ENCODE measurements around the gene ATP1B3.
"Not testable (repeated sequence)": the region's sequence is repeated elsewhere in the genome, so short reads cannot be mapped to it uniquely, and the experiment has no call there.

ATP1B3 gene

DNA sequence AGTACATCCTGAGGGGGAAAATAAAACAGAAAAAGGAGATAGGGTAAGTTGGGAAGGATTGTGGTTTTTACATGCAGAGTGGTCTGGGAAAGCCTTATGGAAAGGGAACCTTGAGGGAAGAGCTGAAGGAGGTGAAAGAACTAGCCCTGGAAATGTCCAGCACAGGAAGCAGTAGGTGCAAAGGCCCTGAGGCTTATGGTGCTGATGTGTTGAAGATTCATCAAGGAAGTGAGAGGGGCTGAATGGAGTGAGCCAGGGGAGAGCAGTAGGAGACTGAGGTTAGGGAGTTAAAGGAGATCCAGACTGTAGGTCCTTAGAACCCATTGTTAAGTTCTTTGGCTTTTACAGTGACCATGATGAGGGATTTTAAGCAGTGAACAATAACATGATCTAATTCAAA lies 33.0 kb downstream of the ATP1B3 start:
- DNase-seq, result no peak

DNA sequence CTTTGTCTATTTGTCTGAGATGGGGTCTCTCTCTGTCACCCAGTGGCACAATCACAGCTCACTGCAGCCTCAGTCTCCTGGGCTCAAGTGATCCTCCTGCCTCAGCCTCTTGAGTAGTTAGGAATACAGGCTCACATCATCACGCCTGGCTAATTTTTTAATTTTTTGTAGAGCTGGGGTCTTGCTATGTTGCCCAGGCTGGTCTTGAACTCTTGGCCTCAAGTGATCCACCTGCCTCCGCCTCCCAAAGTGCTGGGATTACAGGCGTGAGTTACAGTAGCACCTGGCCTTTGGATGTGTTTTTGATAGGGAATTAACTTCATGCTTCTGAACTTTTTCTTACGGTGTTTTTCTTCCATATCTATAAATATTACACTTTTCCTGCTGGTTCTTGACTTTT lies 33.5 kb downstream of the ATP1B3 start:
- not testable (repeated sequence) for DNase-seq

DNA sequence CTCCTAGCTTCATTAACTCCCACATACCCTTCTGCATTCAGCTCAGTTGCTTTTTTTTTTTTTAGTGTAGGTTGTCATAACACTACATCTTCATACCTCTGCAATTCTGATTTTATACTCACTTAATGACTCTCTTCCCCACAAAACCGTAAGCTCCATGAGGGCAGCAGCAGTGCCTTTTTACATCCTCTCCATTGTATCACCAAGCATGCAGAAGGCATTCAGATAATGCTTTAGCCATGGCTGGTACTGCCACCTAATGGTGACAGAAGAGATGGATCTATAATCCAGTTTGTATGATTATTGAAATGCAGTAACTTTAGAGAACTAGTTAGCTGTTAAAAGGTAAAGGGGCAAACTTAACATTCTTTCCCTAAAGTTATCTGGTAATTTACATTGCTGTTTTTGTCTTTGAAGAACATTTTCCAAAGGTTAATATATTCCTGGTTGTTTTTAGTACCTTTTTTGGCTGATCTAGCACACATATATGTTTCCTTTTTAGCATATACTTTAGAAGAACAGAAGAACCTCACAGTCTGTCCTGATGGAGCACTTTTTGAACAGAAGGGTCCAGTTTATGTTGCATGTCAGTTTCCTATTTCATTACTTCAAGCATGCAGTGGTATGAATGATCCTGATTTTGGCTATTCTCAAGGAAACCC lies 36.8 kb downstream of the ATP1B3 start:
- peak; percentile 67 for DNase-seq

DNA sequence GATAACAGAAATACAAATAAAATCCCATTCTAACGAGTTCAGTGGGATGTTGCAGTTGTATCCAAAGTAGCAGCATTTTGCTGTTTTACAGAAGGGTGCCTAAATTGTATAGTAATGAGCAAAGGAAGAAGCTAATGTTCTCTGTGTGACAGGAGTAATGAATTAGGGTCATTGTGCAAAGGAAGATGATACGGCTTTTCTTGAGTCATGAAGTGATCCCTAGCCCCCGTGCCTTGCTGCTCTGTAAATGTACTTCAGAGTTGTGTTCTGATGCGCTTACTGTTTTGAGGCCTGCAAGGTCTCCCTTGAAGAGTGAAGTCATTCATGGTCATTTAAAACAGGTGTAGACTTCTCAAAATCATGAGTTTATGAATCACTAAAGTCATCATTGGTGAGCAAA lies 37.9 kb downstream of the ATP1B3 start:
- DNase-seq, result no peak

DNA sequence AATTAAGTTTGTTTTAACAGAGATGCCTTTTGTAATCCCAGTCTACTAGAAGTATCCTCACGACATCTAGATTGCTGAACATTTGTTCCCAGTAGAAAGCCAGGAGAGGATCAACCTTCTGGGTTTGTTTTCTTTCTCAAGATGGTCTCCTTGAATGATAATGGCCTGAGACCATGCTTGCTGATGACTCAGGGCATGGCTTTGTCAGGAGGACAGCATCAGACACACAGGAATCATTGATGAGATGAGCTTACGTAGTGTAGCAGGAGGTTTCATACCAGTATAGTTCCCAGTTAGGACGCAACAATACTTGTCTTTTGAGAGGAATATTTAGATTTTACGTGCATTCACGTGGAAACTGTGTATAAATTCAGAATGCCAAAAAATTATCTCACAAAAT lies 38.6 kb downstream of the ATP1B3 start:
- no peak for DNase-seq

DNA sequence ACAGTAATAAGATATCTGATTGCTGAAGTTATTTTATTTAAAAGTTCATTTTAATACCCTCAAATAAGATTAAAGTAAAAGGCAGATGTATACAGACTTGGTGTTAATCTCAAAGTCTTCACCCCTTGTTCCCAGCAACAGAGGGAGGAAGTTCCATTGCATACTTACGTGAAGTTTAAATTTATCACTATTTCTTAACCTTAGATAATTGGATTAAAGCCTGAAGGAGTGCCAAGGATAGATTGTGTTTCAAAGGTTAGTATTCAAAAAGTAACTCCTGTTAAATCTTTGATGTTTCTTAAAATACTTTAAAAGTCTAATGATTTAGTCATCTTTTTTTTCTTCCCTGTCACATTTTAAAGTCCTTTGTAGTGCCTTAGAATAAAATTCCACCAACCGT lies 39.3 kb downstream of the ATP1B3 start:
- no peak for DNase-seq

DNA sequence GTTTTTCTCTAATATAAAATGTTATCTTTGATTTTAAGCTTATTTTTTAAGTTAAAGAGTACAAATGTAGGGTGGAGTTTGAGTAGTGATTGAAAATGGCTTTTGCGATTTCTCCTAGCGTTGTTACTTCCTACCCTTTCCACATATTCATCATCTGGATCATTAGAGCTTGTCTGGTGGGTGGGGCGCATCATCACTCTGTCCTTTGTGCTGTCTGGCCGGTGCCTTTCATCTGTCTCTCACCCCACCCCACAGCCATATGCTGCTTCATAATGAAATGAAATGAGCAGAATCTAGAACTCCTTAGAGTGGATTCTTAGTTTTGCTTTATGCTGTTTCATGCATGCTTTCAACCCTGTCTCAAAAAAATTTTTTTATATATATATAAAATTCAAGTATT lies 44.3 kb downstream of the ATP1B3 start:
- DNase-seq, result no peak

DNA sequence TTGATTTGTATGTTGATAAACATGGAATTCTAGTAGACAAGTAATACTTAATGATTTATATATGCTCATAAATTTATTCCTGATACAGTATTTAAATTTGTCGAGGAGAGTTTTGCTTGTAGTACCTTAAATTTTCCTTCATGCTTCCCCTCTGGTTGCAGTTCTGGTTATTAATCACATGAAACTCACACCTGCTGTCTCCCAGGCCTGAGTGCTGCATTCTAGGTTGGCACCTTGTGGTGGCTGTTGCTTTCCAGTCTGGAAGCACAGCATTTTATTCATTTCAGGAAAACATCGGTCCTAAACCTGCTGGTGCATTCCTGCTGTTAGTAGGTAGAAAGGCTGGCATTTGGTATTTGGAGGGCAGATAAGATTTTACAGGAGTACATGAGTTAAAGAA lies 44.9 kb downstream of the ATP1B3 start:
- no peak for DNase-seq

DNA sequence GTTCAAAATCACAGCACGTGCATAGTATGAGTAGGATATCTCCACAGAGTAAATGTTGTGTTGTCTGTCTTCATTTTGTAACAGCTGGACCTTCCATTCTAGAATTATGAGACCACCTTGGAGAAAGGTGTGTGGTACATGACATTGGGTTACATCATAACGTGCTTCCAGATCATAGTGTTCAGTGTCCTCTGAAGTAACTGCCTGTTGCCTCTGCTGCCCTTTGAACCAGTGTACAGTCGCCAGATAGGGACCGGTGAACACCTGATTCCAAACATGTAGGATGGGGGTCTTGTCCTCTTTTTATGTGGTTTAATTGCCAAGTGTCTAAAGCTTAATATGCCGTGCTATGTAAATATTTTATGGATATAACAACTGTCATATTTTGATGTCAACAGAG lies 49.2 kb downstream of the ATP1B3 start:
- not testable (repeated sequence) for DNase-seq

DNA sequence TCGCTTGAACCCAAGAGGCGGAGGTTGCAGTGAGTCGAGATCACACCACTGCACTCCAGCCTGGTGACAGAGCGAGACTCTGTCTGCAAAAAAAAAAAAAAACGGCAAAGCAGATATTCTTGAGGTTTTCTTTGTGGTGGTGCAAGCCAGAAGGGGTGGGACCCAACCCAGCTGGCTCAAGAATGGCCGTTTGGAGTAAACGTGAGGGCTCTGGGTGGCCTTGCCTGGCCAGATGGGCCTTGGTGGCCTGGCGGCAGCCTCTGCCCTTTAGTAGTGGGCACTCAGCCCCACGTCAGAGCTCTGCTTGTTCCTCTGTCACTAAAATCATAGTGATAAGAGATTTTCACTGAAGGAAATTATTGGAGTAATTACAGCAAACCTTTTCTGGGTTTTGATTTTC lies 50.5 kb downstream of the ATP1B3 start:
- no peak for DNase-seq

DNA sequence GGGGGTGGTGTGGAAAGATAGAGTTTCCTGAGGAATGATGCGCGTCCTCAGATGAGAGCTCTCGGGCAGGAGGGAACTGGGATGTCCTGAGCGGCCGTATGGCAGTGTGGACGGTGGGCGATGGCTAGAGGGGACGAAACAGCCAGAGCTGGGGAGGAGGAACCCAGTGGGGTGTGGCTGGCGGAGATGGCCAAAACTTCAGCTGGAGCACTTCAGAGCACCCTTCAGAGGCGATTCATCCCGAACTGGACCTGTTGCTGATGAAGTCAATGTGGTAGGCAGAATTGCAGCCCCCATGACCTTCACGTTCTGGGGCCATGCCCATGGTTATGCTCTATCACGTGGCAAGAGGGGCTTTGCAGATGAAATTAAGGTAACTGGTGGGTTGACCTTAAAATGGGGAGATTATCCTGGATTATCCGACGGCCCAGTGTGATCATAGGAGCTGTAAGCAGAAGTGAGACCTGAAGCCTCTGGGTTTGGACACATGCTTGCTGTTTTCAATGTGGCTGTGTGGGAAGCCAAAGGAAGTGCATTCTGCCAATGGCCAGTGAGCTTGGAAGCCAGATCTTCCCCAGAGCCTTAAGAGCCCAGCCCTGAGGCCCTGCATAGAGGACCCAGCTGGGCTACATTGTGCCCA lies 52.3 kb downstream of the ATP1B3 start:
- no peak for DNase-seq

DNA sequence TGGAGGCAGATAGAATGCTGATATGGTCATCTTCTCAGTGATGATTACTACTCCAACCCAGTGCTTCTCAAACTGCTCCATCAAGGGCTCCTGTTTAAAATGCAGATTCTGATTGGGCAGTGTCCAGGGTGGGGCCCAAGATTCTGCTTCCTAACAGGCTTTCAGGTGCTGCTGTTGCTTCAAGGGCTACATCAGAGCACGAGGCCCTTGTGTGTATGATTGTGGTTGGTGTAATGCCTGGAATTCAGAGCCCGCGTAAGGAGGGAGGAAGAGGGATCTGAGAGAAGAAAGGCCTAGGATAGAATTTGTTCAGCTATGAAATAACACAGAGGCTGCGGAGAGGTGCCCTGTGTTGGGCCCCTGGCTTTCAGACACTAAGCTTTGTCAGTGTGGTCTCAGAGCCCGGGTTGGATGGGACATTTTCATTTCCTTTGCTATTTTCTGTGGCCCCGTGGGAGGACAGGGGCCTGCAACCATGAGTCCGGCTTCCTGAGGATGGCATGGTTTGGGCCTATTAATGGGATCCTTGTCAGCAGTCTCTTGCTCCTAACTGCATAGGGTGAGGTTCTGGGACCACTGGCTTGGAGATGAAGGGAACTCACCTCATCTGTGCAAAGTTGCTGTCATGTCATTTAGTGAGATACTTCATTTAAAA lies 53.0 kb downstream of the ATP1B3 start:
- no peak for DNase-seq

DNA sequence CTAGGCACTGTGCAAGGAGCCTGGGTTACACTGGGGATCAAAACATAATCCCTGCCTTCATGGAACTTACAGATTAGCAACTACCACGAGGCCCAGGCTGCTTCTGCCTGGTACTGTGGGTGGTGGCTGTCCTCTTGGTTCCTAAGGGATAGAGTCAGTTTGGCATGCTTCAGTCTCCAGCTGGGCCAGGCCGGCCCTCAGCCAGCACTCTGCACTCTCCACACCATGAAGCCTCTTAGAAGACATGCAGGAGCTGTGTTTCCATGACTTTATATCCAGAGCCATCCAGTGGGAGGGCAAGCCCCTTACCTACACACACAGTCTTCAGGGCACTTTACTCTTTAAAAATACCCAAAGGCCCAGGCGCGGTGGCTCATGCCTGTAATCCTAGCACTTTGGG lies 54.4 kb downstream of the ATP1B3 start:
- DNase-seq, result no peak

DNA sequence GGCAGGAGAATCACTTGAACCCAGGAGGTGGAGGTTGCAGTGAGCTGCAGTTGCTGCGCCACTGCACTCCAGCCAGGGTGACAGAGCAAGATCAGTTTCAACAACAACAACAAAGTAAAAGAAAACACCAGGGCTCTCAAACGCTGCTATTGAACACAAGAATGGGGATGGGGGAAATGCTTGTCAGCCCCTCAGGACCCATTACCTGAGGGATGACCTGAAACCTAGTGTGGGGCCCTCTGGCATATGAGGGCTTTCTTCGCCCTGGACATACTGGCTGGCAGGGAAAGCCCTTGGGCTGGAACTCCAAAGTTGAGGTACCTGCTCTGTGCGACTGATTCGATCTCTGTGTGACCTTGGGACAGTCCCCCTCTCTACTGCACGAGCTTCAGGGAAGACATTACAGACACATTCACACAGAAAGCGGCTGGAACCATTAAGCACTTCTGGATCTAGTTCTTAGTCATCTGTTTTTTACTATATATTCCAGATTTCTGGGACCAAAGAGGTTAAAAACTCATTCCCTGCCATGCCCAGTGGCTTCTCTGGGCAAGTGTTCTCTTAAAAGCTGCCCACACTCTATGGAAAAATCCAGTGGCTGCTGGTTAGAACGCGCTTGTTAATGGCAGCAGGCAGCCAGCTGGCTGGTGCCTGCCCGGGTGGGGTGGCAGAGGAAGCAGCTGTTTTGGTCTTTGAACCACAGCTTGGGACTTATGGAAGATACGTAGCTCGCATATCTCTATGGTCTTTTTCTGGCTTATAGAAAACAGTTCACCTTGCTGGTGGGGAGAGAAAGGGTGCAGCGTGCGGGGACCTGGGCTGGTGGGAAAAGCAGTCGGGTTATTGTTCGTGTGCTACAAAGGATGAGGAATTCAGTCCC lies 57.2 kb downstream of the ATP1B3 start:
- no peak for DNase-seq

DNA sequence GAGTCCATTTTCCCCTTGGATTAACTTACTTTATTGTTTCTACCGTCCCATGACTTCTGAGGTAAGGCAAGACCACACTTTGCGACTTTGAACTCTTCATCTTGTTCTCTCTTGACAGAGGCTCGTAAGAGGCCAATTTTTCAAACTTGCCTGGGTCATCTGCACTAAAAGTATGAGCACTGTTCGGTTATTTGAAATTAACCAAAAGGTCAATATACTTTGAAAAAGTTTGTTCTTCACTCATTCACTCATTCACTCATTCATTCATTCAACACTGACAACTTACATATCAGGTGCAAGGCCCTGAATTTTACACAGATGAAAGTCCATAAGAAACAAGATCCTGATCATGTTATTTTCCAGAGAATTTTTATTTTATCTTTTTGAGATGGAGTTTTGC lies 57.9 kb downstream of the ATP1B3 start:
- no peak for DNase-seq

DNA sequence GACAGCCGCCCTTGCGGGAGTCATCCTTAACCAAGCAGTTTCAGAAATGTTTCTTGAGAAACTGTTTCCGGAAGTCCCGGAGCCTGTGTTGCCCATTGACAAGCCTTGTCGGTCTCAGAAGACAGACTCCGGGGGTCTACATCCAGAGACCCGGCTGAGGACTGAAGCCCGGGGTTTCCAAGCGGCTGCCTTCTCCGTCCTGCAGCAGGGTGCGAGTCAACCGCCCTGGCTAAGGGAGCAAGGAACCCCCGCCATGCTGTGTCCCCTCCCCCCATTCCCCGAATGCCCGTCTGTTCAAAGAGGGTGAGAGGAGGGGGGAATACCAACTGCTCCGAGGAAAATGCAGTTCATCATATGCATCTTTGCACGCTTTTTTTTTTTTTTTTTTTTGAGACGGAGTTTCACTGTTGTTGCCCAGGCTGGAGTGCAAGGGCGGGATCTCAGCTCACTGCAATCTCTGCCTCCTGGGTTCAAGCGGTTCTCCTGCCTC lies 61.6 kb downstream of the ATP1B3 start:
- no peak for DNase-seq

DNA sequence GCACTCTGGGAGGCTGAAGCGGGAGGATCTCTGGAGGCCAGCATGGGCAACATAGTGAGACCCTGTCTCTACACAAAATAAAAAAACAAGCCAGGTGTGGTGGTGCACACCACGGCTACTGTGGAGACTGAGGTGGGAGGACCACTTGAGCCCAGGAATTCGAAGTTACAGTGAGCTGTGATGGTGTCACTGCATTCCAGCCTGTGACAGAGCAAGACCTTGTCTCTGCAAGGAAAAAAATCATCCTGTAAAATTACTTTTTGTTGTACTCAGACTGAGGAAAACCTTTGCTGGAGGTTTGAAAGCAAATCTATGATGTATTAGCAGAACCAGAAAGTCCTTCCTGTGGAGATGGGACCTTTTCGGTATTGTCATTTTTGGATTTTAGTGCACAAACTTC lies 63.3 kb downstream of the ATP1B3 start:
- no peak for DNase-seq

DNA sequence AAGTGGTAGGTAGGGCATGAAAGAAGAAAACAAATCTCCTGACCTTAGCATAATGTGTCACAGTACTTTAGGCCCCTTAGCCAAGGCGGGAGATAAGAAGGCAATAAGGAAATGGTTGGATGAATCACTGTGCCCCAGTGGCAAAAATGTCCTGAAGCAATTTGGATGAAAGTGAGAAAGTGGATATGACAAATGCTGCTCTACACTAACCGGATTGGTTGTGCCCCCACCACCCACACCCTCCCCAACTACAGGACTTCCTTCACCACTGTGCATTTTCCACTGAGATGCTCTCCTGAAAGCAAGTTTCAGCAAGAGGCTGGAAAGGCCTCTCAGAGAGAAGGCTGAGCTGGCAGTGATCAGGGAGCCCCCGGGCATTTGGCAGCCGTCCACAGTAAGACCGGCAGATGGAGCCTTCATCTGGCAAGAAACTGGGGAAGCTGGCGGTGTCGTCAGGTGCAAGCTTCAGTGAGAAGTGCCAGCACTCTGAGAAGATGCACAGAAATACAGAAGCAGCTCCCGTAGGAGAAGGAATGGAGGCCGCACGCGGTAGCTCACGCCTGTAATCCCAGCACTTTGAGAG lies 63.8 kb downstream of the ATP1B3 start:
- DNase-seq, result no peak

DNA sequence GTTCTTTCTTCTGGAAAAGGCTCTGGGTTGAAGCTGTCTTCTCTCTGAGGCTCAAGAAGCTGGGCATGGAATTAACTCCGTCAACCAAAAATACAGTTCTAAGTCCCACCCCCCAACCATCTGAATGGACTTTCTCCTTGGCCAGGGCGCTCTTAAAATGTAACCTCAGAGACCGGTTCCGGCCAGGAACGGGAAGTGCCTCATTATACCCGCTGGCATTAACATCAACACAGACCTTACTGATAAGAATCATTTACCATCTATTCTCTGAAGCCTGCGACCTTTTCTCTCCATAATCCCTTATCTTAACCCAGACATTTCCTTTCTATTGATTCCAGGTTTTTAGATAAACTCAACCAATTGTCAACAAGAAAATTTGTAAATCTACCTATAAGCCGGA lies 64.7 kb downstream of the ATP1B3 start:
- no peak for DNase-seq

DNA sequence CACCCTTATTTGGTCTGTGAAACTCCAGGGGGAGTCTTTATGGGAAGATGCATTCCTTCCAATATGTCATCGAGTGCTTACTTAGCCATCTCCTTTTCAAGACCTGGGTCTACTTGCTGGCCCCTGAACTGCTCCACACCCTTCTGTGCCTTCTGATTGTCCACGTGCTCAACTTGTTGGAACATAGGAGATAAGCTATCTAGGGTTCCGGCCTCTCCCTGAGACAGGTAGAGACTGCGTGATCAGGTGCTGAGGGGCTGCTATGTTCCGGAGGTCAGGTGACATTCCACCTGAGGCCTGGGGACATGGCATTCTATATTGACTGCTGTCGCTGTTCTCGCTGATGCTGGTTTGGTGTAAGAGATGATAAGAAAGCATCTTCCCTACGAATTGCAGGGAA lies 65.6 kb downstream of the ATP1B3 start:
- no peak for DNase-seq

DNA sequence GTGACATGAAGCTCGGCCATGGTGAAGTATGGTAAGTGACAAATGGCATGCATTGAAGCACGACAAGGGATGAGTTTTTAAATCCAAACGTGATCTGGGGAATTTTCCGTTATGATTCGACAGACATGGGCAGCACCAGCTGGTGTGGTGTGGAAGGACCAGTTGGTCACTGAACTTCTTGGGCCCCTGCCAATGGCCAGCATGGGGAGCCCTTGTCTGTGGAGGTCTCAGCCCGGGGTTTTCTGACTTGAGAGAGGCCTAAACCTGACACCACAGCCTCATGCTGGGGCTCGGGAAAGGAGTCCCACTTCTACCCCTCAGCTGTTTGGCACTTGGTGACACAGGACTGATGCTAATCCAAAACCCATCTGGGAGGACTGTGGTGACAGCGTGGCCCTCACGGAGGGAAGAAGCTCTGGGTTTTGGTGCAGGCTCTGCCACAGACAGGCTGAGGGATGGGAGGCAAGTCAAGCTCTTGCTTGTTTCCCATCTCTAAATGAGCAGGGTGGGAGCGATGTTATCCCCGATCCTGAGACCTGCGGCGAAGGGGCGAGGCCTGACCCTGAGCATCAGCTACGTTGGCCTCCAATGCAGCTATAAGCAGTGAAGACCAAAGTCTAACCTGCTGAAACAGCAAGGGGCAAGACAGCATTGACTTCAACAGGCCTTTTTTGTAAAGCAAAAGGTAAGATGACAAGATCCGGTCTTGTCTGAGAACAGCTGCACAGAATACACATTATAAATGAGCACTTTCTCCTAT lies 69.5 kb downstream of the ATP1B3 start:
- DNase-seq, result no peak

DNA sequence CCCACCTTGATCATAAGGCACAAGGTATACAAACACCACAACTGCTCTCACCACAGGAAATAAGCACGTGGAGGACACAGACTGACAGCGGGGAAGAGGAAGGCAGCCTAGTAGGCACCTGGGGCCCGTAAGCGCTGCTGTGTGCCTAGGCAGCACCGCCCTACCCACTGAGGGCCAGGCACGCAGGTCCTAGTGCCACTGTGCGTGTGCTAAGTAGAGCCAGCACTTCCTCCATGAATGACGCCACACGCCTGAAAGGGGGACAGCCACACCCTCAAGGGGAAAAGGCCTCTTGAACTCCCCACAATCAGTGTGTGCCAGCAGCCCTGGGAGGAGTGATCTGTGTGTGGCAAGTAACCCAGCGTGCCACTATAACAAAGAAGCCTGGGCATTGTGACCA lies 73.0 kb downstream of the ATP1B3 start:
- no peak for DNase-seq
